ENCODE data around the gene CRLF1. TPM values are rescaled to one million over a fixed set of nuclear protein-coding genes. Genes with fewer than 3 reads are reported as not detected.

Gene CRLF1
- polyA plus RNA-seq, 1 experiment, result 2.6 TPM

- CTCF ChIA-PET, result no interaction called here
- H3K9me3 ChIP-seq (ENCODE audit: control insufficient read depth, insufficient read depth, low read length), result no peaks in the 10 kb centered on the region
- no peak overlapping the region for H3K27ac ChIP-seq (ENCODE audit: low read depth, low read length)
- DNase-seq (ENCODE audit: low read depth, low spot score), result no peak
- POLR2A ChIA-PET, result interaction anchor here (0.6 kb wide), 1 partner anchor 9 kb away, joined by 5 read pairs; no protein-coding TSS in a partner anchor
- TF ChIP-seq CTCF (IDR thresholded peaks at IDR 0.05; ENCODE audit: low read depth, low read length), result no peak
- H3K4me3 ChIP-seq (ENCODE audit: low read depth, low read length), result no peak overlapping the region
- H3K27me3 ChIP-seq (ENCODE audit: control insufficient read depth, insufficient read depth, low read length), result no peaks in the 10 kb centered on the region
Measured at GRCh38 chr19:18576383-18576782, 30.2 kb downstream of the CRLF1 start.

- Histone ChIP-seq H3K27ac (ENCODE audit: low read depth, low read length) (no peak overlapping the region), H3K4me3 (ENCODE audit: low read depth, low read length) (no peak overlapping the region), H3K9me3 (ENCODE audit: control insufficient read depth, insufficient read depth, low read length) (no peaks in the 10 kb centered on the region), H3K27me3 (ENCODE audit: control insufficient read depth, insufficient read depth, low read length) (no peaks in the 10 kb centered on the region)
- DNase-seq (ENCODE audit: low read depth, low spot score), result no peak
- CTCF ChIA-PET, result no interaction called here
- TF ChIP-seq CTCF (IDR thresholded peaks at IDR 0.05; ENCODE audit: low read depth, low read length), result no peak
- POLR2A ChIA-PET, result no interaction called here
Measured at GRCh38 chr19:18574691-18575291, 31.8 kb downstream of the CRLF1 start.

GRCh38 chr19:18571564-18572344 is 34.8 kb downstream of the CRLF1 start, which contains the start of gene UBA52:
UBA52 (plus strand) TSS chr19:18571857; CDS start chr19:18573301, 1,444 bp downstream.
- no peaks in the 10 kb centered on the region for H3K27me3 ChIP-seq (ENCODE audit: control insufficient read depth, insufficient read depth, low read length)
- peak; percentile 91 for DNase-seq (ENCODE audit: low read depth, low spot score)
- CTCF ChIA-PET, result interaction anchor here (0.6 to 2.3 kb wide), 9 partner anchors 17 to 344 kb away, joined by 3 to 12 read pairs (median 3); partner anchors contain the start of gene REX1BD
- POLR2A ChIA-PET, result interaction anchor here (0.6 to 3.1 kb wide), 14 partner anchors 13 to 348 kb away, joined by 3 to 28 read pairs (median 4); partner anchors contain the start of genes COPE, DDX49, ELL and KXD1
- peak within 1 kb of the TSS; percentile 83 for H3K27ac ChIP-seq (ENCODE audit: low read depth, low read length)
- no peak for TF ChIP-seq CTCF (IDR thresholded peaks at IDR 0.05; ENCODE audit: low read depth, low read length)
- peak within 1 kb of the TSS; percentile 98 for H3K4me3 ChIP-seq (ENCODE audit: low read depth, low read length)
- H3K9me3 ChIP-seq (ENCODE audit: control insufficient read depth, insufficient read depth, low read length), result no peaks in the 10 kb centered on the region

- Histone ChIP-seq H3K27me3 (ENCODE audit: control insufficient read depth, insufficient read depth, low read length) (no peaks in the 10 kb centered on the region), H3K27ac (ENCODE audit: low read depth, low read length) (no peak overlapping the region), H3K9me3 (ENCODE audit: control insufficient read depth, insufficient read depth, low read length) (no peaks in the 10 kb centered on the region), H3K4me3 (ENCODE audit: low read depth, low read length) (no peak overlapping the region)
- no peak for TF ChIP-seq CTCF (IDR thresholded peaks at IDR 0.05; ENCODE audit: low read depth, low read length)
- ChIA-PET POLR2A (interaction anchor here (0.6 kb wide), 1 partner anchor 152 kb away, joined by 9 read pairs; no protein-coding TSS in a partner anchor), CTCF (interaction anchor here (0.7 kb wide), 1 partner anchor 25 kb away, joined by 4 read pairs; no protein-coding TSS in a partner anchor)
- no peak for DNase-seq (ENCODE audit: low read depth, low spot score)
Measured at GRCh38 chr19:18568367-18568766, 38.2 kb downstream of the CRLF1 start.

- Histone ChIP-seq H3K9me3 (ENCODE audit: control insufficient read depth, insufficient read depth, low read length) (no peaks in the 10 kb centered on the region), H3K4me3 (ENCODE audit: low read depth, low read length) (no peak overlapping the region), H3K27me3 (ENCODE audit: control insufficient read depth, insufficient read depth, low read length) (no peaks in the 10 kb centered on the region), H3K27ac (ENCODE audit: low read depth, low read length) (no peak overlapping the region)
- POLR2A ChIA-PET, result no interaction called here
- no peak for TF ChIP-seq CTCF (IDR thresholded peaks at IDR 0.05; ENCODE audit: low read depth, low read length)
- no peak for DNase-seq (ENCODE audit: low read depth, low spot score)
- CTCF ChIA-PET, result no interaction called here
Measured at GRCh38 chr19:18566953-18567352, 39.6 kb downstream of the CRLF1 start.
